GM18526 (cell line): ENCODE measurements around the gene PAXIP1.

Source experiments
- POLR2A ChIP-seq: IDR thresholded peaks from 3 replicates; pipeline ENCODE4 v1.6.1; 2011; ENCODE audit not compliant: insufficient read length; ENCODE audit errors: extremely low read depth

The PAXIP1 gene

GRCh38 chr7:155002411-155003091 lies 373 bp downstream of the PAXIP1 start:
- TF ChIP-seq POLR2A = peak; percentile 38

- TF ChIP-seq POLR2A = no peak
These were observed 1.0 kb downstream of the PAXIP1 start for GRCh38 chr7:155001756-155002410.

DNA sequence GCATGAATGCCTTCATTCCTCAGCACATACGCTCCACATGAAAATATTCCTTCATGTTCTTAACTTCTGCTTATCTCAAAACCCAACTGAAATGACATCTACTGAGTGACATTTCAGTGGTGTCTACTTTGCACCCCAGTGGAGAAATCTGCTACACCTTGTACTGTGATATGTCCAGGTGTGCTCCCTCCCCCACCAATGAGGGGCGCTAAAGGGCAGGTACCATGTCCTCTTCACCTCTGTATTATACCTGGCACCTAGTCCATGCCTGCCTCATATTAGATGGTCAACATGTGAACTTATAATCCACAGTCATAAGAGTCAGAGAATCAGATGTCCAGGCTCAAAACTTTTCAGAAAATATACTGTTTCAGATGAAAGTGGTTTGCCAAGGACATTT lies 2.1 kb downstream of the PAXIP1 start:
- TF ChIP-seq POLR2A = no peak

DNA sequence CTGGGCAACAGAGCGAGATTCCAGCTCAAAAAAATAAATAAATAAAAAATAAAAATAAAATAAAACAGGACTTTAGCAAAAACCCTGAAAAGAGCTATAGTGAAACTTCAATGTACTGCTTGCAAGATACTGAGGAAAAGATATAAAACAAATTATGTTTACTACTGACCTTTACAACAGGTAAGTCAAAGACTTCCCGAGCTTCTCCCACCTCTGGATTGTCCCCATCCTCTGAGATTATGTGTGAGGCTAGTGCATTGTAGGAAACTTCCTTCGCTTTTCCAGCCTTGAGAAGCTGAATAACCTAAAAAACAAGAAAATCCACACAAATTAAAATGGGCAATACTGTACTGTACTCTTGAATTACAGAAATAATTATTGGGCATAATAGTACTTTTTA lies 4.4 kb downstream of the PAXIP1 start:
- no peak for TF ChIP-seq POLR2A

- TF ChIP-seq POLR2A = no peak
These were observed 5.0 kb downstream of the PAXIP1 start for GRCh38 chr7:154997840-154998370.

DNA sequence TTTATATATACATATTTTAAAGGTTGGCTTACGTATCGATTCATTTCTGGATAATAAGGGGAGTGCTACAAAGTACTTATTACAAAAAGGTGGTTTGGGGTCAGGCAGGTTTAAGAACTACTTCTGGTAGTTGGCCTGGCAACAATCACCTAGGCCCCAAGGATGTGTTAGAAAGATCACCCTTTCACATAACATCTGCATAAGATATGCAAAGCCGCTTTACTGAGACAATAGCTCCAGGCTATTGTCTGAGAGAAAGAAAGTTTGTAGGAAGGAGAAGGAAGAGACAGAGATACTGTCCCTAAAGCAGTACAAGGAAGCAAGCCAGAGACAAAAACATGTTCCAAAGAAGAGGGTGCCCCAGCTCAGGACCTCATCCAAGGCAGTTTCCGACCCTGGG lies 6.2 kb downstream of the PAXIP1 start:
- no peak for TF ChIP-seq POLR2A

DNA sequence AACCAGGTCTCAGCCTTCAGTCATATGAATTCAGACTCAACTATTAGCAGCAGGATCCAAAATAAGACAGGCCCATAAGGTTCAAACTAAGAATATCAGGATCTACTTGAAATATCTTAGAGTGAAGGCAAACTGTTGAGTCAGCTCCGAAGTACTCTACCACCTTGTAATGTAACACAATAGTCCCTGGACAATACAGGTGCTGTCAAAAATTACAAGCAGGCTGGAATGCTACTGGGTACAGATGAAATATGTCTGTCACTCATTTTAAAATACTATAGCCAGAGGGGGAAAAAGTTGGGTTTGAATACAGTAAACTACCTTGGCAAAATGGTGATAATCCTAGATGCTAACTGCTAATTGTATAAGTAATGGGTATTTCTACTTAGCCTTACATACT lies 6.8 kb downstream of the PAXIP1 start:
- no peak for TF ChIP-seq POLR2A

DNA sequence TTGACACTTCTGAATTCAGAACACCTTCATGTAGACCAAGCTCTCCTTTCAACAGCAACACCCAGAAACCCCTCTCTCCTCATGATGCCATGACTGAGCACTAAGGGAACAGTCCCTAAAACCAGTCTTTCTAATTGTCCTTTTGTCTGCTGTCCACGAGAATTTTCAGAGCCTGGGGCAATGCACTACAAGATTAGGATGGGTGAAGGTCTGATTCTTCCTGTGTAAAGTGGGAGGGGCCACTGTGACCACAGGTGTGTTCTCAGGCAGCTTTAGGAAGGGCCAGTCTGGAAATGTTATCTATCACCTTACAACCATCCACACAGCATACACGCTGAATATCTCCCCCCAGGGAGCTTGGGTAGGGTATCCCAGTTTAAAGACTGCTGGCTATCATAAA lies 7.9 kb downstream of the PAXIP1 start:
- no peak for TF ChIP-seq POLR2A

DNA sequence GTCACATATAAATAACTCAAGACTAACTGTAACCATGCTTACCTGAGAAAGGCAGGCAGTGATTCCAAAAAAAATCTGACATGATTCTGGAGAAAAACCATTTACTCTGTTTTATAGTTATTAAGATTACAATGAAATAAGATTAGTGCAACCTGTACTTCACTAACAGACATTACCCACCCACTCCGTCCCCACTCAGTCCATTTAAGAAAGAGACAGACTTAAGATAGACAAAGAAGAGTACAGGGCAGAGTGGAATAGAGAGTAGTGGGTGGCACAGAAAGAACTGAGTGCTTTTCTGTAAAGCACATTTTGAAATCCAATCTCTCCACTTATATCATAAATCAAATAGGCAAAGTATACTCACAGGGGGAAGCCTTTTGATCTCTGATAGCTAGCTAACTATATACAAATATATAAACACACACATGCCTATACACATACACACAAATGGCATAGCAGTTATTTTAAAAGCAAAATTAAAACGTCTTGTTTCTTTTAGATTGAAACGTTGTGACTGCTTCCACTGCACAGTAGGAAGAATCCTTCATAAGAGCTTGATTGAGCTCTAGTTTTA lies 11.9 kb downstream of the PAXIP1 start:
- TF ChIP-seq POLR2A = no peak

GRCh38 chr7:154987571-154987970 lies 15.4 kb downstream of the PAXIP1 start:
- no peak for TF ChIP-seq POLR2A

GRCh38 chr7:154986200-154986945 lies 16.6 kb downstream of the PAXIP1 start:
- no peak for TF ChIP-seq POLR2A

- no peak for TF ChIP-seq POLR2A
These were observed 17.7 kb downstream of the PAXIP1 start for GRCh38 chr7:154985230-154985629.

DNA sequence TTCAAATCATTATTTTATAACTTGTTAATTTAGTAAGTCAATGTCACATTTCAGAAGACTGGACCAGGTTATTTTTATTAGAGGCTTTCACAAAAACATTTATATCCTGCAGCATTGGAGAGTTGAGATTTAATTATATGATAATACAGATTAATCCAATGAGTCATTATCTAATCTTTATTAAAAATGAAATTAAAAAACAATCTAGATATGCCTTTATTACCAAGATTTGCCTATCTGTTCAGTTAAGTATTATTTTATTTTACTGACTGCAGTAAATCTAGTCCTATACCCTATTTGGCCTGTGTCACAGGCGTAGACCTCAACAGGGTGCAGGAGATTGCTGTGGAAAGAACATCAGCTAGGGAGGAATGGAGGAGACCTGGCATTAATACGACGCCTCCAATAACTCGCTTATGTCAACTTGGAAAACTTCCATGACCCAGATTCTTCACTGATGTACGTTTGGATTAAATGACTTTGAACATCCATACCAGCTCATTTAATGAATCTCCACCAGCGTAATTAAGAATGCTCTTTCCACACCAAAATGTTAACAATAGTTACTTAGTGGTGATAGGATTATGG lies 18.2 kb downstream of the PAXIP1 start:
- TF ChIP-seq POLR2A = no peak

- no peak for TF ChIP-seq POLR2A
These were observed 24.9 kb downstream of the PAXIP1 start for GRCh38 chr7:154978017-154978416.

GRCh38 chr7:154977250-154977649 lies 25.7 kb downstream of the PAXIP1 start:
- no peak for TF ChIP-seq POLR2A

DNA sequence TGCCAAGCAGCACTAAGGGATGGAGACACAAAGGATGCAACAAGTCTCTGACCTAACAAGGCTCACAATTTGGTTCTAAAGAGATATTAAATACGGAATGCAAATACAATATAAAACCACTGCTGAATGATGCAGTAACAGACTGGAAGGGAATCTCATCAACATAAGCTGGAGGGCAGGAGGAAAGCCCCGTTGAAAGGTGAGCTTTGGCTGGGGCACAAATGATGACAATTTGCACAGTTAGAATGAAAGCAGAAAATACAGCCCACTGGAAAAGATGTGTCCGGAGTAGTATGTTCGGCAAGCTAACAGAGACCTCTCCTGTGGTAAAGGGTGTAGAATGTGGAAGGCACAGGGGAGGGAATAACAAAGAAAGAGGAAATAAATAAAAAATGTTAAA lies 26.1 kb downstream of the PAXIP1 start:
- TF ChIP-seq POLR2A = no peak

GRCh38 chr7:154975984-154976383 lies 26.9 kb downstream of the PAXIP1 start:
- TF ChIP-seq POLR2A = no peak
